NCI-H1436 (cell line): ENCODE results near the gene APOC3.
A peak's percentile ranks its signal among the peaks of the same experiment; 100 is the strongest.
"Not testable (repeated sequence)": the region's sequence is repeated elsewhere in the genome, so short reads cannot be mapped to it uniquely, and the experiment has no call there.

ENCODE experiments used
- DNase-seq: peaks from one replicate; lab custom pipeline; 2025; lab: John Stamatoyannopoulos, UW

Gene APOC3

DNA sequence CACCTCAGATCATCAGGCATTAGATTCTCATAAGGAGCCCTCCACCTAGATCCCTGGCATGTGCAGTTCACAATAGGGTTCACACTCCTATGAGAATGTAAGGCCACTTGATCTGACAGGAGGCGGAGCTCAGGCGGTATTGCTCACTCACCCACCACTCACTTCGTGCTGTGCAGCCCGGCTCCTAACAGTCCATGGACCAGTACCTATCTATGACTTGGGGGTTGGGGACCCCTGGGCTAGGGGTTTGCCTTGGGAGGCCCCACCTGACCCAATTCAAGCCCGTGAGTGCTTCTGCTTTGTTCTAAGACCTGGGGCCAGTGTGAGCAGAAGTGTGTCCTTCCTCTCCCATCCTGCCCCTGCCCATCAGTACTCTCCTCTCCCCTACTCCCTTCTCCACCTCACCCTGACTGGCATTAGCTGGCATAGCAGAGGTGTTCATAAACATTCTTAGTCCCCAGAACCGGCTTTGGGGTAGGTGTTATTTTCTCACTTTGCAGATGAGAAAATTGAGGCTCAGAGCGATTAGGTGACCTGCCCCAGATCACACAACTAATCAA is 2.2 kb downstream of the APOC3 start:
- DNase-seq, result no peak

DNA sequence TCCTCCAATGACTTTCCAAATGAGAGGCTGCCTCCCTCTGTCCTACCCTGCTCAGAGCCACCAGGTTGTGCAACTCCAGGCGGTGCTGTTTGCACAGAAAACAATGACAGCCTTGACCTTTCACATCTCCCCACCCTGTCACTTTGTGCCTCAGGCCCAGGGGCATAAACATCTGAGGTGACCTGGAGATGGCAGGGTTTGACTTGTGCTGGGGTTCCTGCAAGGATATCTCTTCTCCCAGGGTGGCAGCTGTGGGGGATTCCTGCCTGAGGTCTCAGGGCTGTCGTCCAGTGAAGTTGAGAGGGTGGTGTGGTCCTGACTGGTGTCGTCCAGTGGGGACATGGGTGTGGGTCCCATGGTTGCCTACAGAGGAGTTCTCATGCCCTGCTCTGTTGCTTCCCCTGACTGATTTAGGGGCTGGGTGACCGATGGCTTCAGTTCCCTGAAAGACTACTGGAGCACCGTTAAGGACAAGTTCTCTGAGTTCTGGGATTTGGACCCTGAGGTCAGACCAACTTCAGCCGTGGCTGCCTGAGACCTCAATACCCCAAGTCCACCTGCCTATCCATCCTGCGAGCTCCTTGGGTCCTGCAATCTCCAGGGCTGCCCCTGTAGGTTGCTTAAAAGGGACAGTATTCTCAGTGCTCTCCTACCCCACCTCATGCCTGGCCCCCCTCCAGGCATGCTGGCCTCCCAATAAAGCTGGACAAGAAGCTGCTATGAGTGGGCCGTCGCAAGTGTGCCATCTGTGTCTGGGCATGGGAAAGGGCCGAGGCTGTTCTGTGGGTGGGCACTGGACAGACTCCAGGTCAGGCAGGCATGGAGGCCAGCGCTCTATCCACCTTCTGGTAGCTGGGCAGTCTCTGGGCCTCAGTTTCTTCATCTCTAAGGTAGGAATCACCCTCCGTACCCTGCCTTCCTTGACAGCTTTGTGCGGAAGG is 2.9 kb downstream of the APOC3 start:
- DNase-seq, result no peak

DNA sequence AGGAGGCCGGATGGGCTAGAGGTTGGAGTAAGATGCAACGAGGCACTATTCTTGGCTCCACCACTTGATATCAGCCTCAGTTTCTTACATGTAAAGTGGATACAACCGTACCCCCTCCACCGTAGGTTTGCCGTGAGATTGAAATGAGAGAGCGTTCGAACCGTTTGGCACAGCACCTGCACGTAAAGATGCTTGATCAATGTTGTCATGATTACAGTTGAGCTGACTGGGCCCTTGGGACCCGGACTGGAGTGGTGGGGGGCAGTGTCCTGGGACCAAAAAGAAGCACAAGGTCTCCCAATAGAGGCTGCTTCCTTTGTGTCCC is 3.7 kb downstream of the APOC3 start:
- DNase-seq, result no peak

DNA sequence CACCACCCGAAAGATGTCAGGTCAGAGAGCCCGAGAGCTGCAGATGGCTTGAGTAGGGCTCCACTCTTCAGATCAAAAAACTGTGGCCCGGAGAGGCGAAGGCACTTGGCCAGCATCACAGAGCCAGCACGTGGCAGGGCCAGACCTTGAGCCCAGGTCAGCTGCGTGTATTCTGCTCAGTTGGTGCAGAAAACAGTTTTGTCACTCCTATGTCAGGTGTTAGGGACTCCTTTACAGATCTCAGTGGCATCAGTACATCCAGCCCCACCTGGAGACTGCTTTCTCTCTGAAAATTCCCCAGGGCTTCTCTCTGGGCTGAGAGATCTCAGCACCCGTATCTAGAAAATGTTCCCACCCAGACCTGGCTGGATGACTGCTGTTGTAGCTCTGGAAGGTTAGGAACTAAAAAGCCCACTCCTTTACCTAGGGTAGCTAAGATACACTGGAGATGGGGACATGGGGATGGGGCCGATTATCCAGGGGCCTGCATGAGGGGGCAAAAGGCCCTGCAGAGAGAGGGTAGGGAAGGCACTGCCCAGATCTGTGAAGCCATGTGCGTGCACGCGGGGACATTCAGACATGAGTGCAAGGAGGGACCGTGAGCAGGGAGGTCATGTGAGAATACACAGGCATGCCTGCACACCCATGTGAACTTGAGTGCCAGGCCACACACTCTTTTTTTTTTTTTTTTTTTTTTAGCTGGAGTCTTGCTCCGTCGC is 4.3 kb downstream of the APOC3 start:
- no peak for DNase-seq

DNA sequence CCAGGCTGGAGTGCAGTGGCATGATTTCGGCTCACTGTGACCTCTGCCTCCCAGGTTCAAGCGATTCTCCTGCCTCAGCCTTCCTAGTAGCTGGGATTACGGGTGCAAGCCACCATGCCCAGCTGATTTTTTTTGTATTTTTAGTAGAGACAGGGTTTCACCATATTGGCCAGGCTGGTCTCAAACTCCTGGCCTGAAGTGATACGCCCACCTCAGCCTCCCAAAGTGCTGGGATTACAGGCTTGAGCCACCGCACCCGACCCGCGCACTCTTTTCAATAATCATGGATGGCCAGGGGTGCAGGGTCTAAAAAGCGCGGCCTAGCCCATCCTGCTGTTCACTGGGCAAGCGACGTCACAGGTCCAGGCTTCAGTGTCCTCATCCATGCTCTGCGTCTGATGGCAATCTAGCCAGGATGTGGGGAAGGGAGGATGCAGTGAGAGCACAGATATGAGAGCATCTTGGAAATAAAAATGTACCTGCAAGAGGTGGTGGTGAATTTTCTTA is 4.9 kb downstream of the APOC3 start:
- DNase-seq, result not testable (repeated sequence)

DNA sequence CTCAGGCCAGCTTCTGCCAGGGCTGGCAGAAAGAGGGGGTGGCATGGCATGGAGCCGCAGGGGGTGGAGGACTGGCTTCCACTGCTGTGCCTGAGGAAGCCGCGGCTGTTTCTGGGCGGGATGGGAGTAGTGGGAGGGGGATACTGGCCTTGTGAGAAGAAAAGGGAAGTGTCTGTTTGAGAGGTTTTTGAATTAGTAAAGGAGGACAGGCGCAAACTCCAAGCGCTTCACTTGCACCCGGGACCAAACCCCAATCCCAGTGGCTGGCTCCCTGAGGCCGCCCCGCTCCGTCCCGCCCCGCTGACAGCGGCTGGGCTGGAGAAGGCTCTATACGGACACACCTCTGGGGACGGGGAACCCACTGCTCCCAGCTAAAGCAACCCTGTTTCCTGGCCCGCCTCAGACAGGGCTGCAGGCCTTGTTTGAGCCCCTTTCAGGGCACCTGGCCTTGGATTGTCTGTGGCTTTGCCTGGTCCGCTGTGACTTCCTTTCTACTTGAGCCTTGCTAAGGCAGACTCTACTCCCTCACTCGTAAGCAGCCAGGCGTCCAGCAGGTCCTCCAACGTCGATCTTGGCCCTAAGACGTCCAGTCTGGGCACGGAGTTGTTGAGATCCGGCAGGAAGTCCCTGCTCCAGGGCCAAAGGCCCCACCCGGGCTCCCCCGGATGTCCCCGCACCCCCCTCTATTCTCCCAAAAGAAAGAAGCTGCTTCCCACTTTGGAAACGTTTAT is 5.5 kb downstream of the APOC3 start:
- no peak for DNase-seq

DNA sequence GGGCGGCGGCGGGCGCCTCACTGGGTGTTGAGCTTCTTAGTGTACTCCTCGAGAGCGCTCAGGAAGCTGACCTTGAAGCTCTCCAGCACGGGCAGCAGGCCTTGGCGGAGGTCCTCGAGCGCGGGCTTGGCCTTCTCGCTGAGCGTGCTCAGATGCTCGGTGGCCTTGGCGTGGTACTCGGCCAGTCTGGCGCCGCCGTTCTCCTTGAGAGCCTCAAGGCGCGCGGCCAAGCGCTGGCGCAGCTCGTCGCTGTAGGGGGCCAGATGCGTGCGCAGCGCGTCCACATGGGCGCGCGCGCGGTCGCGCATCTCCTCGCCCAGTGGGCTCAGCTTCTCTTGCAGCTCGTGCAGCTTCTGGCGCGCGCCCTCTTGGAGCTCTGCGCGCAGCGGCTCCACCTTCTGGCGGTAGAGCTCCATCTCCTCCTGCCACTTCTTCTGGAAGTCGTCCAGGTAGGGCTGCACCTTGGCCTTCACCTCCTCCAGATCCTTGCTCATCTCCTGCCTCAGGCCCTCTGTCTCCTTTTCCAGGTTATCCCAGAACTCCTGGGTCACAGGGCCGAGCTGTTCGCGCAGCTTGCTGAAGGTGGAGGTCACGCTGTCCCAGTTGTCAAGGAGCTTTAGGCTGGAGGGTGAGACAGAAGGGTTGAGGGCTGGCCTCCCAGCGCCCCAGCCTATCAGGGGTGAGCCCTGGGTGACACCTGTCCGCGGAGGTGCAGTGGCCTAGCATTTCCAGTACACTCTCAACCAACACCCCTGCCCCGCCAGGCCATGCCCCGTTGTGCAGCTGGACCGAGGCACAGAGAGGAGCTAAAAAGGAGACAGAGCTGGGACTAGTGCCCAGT is 6.3 kb downstream of the APOC3 start:
- DNase-seq, result peak; percentile 91

DNA sequence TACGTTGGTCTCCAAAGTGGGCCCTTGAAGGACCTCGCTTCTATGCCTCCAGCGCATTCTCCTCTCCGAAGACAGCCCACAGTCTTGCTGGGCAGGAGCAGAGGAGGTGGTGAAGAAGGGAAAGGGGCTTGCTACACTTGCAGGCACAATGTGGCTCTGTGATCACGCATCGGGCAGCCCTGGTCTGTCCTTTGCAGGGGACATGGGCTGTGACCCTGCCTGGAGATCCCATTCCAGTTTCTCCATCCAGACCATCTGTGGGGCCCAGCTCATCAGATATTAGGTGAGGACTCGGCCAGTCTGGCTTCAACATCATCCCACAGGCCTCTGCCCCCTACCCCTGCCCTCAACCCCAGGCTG is 6.9 kb downstream of the APOC3 start:
- DNase-seq, result no peak

DNA sequence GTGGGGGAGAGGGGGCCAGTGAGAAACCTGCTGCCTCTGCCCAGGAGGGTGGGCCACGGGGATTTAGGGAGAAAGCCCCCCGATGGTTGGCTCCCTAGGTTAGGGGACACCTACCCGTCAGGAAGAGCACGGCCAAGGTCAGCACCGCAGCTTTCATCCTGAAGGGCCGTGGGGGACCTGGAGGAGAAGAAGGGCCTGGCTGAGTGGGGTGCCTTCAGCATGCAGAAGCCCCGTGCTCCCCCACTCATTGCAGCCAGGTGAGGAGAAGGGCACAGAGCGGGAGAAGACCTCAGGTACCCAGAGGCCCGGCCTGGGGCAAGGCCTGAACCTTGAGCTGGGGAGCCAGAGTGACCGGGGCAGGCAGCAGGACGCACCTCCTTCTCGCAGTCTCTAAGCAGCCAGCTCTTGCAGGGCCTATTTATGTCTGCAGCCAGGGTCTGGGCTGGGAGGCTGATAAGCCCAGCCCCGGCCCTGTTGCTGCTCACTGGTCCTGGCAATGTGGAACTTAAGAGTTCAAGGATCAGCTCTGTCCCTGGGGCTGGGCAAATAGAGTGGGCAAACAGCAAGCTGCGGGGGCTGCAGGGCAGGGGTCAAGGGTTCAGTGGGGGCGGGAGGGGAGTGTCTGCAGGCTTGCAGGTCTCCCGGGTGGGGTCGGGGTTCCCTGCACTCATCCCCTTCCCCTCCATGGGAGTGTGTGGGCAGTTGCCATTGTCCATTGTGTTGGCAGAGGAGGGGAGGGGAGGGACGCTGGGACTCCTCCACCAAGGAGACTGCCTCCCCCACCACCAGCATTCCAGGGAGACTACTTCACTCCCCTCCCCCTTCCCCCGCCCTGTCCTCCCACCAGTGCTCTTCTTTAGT is 7.8 kb downstream of the APOC3 start, which contains the start of gene APOA1:
Gene APOA1, minus strand, starts transcription at position 392 of the 861 bp plus-strand sequence. Its CDS starts 235 bp downstream, at position 157.
- DNase-seq, result no peak

DNA sequence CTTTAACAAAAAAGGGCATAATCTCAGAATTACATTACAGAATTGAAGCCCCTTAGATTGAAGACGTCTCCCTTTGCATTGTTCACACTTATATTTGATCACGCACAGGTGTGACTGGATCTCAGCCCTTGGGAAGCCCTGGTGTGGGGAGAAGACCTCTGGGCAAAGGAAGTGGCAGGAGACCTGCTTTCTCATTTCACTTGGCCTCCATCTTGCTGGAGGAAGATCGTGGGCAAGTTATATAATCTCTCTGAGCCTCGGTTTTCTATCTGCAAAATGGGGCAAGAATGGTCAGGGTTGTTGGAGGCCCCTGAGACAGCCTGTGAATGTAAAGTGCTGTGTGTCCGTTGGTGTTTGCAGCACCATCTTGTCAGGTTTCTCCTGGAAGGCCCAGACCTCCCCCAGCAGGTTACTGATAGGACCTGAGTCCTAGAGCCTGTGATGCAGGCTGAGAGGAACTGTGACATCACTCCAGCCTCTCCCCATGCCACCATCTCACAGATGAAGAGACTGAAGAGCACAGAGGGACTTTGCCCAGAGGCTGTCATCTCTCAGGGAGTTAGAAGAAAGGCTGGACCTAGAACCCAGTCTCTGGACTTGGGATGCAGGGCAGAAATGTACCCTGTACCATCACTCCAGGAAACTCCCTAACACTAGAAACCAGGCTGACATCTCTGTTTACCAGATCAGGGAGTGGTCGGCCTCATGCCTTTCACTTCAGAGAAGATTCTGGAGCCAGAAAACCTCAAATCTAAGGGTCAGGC is 8.8 kb downstream of the APOC3 start:
- no peak for DNase-seq

DNA sequence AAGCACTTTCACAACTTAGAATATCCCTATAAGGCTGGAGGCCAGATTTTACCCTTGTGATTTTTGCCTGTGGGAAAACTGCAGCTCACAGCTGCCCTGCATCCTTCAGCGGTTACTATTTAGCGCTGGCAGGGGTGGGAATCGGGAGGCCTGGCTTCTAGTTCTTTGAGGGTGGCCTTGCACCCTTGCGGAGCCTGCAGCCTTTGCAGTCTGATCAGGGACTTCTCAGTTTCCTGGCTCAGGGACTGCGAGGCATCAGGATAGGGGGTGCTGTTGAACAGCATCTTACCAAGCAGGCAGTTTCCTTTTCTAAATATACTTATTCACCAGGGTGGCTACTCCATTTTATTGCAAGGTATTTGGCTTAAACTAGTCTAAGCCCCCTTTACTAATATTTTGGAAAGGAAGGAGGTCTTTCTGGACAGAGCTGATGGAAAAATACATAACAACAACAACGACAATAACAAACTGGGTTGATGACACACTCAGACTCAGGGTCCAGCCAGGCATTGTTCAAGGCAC is 10.6 kb downstream of the APOC3 start:
- no peak for DNase-seq

DNA sequence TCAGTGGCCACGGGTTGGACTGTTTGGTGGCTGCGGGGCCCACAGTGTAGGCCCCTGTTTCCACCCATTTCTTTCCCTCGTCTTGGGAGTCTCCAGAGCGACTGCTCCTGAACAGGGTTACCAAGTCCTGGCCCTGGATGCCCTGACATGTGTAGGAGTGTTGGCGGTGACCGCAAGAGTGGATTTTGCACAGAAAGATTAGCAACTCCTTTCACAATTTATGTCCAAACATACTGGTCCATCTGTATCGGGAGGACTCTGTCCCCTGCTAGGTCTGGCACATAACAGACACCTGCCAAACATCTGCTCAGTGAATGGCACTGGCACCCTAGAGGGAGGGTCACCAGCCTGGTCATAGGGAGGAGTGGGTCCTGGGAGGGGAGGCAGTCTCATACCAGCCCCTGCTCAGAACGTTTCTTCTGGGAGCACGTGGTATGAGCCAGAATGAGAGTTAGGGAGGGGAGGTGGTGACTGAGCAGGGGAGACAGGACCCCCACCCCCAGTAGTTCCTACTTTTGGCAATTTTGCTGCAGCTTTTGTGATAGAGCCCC is 11.1 kb downstream of the APOC3 start:
- no peak for DNase-seq

DNA sequence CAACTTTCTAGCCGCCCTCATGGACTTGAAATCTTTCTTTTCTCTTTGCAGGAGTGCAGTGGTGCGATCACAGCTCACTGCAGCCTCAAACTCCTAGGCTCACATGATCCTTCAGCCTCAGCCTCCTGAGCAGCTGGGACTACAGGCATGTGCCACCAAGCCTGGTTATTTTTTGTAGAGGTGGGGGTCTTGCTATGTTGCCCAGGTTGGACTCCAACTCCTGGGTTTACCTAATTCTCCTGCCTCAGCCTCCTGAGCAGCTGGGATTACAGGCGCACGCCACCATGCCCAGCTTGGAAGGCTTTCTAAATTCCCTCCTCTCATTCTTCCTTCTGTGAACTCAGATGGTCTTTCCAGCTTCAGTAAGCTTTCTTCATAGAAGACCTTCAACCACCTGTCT is 12.4 kb downstream of the APOC3 start:
- no peak for DNase-seq

DNA sequence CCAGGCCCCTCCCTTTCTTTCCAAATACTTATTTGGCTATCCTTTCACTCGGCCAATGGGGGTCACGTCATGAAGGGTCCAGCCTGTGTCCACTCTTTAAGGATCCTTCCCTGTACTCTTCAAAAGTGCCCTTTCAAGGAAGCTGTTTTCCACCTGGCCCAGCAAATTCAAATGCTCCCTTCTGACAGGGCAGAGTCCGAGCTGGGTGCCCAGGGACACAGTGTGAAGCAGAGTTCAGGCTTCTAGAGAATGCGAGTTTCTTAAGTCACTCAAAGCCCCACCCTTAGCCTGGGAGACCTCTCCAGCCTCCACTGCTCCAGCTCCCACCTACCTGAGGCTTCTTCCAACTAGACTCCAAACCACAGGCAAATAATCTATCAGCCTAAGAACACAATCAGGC is 13.2 kb downstream of the APOC3 start:
- DNase-seq, result no peak

DNA sequence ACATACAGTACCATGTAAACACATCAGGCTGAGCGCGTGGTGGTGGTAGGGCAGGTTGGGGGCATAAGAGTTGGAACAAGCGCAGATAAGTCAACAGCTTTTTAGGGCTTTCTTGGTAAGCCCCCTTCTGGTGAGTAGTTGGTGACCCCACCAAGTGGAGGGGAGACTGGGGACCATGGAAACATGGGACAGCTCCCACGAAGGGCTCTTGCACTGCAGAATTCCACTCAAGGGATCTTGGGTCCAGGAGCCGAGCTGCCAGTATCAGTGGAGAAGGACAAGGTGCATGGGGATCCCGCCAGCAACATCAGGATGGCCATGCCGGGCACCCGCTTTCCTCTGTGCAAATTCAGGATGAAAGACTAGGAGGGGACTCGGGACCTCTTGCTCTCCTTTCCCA is 14.0 kb downstream of the APOC3 start:
- no peak for DNase-seq

DNA sequence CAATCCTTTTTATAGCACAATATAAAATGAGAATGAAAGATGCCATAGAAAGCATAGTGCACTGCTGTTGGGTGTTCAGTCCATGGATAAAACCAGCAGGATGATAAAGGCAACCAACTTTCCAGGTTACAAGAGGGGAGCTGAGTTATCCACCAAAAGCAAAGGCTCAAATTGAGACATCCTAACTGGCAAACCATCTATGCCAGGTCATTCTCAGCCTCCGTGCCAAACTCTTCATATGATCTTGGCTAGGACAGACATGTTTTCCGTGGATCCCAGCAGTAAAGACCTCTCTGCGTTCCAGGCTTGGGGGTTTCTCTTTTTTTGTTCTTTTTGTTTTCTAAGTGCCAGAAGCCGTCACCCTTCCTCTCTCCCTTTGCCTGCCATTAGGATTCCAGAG is 15.0 kb downstream of the APOC3 start:
- DNase-seq, result no peak

DNA sequence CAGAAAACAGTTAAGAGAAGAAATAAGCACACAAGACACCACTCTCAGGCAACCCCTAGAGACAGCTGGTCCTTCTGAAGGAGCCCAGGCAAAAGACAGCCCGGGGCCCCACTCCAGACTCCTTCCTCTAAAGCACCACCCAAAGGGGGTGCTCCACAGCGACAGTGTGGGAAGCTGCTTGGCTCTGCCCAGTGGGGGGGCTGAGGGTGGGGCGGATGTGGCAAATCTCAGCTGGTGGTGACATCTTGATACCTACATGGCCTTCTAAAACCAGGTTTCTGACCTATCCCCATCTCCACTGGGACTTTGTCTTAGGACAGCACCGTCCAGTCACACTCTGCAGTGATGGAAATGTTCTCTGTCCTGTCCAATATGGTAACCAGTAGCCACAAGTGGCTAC is 17.9 kb downstream of the APOC3 start:
- no peak for DNase-seq

DNA sequence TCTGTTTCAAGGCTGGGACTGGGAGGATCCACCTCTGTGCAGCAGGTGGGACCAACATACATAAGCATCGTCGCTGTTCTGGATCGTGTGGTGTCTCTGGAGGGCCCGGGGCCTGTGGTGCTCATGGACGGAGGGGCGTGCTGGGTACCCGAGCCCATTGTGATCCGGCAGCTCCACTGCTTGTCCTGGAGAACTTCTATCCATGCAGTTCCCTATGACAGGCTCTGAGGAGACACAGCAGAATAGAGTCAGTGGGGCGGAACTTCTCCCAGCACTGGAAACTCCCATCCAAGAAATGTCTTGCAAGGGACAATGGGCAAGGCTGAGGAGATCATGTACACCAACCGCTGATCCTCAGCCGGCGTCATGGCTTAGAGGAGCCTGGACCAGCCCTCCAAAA is 19.4 kb downstream of the APOC3 start:
- DNase-seq, result no peak

DNA sequence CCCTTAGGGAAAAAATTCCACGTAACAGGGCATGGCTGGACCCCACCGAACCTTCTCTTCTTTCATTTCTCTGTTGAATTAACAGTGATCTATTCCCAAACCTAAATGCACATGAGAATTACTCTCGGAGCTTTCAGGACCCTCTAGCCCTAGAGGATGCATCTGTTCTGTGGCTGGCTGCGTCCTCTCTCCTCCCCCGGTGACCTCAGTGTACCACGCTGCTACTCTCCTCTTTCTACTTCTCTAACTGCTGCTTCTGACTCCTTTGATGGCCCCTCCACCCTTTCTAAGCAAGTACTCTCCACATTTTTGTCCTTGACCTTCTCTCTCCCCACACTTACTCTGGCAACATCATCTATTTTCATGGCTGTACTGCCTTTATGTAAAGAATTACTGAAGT is 19.8 kb downstream of the APOC3 start:
- DNase-seq, result no peak
